ENCODE measurements around the gene LRRC57. TPM values are rescaled to one million over a fixed set of nuclear protein-coding genes. Genes with fewer than 3 reads are reported as not detected.

The LRRC57 gene
- total RNA-seq, 1 donor, result 16.3 TPM

DNA sequence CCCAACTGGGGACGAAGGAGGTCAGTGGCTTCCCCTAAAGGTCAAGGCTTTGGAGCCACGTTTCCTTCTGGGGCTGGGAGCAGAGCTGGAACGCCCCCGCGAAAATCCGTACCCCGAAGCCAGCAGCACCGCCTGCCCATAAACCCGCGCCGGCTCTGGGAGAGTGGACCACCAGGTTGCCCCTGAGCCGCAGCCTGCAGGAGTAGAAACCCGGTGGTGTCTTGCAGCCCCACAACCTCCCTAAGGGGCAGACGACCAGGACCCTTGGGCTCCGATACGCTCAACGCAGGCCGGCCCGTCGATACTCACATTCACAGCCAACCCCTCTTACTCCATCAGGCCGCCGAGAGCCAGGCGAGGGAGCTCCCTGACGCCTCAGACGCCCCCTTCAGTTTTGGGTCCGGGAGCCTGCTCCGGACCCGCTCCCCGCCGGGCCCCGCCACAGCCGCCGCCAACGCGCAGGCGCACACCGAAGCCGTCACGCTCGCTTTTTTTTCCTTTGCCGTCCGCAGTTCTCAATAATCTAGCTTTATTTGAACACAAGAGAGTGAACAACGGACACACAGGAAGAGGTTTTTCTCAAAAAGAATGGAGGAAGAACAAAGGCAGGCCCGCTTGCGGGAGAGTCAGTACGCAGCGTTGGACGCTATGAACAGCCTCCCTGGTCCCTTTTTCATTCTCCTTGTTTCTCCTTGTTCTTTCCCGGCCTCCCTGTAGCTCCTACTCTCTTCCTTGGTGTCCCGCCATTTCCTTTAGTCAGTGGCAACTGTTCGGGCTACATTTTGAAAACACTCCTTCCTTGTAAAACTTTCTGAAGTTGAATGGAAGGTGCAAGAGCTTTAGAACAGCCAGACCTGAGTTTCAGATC lies 57.7 kb downstream of the LRRC57 start, which contains the start of gene ZNF106:
ZNF106 (minus strand) TSS at position 471 of the 868 bp plus-strand sequence. CDS start 18,852 bp downstream, outside the sequence.
- Histone ChIP-seq H3K27me3 (ENCODE audit: insufficient read depth, low read length) (no peaks in the 10 kb centered on the region), H3K4me1 (ENCODE audit: insufficient read depth, low read length) (peaks cover 12% of the 10 kb centered on the region), H3K4me2 (ENCODE audit: insufficient read depth, low read length) (peak within 1 kb of the TSS; percentile 97), H3K36me3 (ENCODE audit: insufficient read depth, low read length) (no peaks in the 10 kb centered on the region), H3K4me3 (ENCODE audit: insufficient read depth, low read length) (peak within 1 kb of the TSS; percentile 93), H3K9me3 (ENCODE audit: low read depth, low read length) (no peaks in the 10 kb centered on the region), H3K27ac (ENCODE audit: low read depth, low read length) (peak within 1 kb of the TSS; percentile 100), H2AFZ (ENCODE audit: low read length) (peak within 1 kb of the TSS; percentile 97), H4K20me1 (ENCODE audit: insufficient read depth, low read length) (peaks cover 11% of the 10 kb centered on the region), H3K79me2 (ENCODE audit: insufficient read depth, low read length) (peaks cover 54% of the 10 kb centered on the region)
- TF ChIP-seq, protein P1, sequence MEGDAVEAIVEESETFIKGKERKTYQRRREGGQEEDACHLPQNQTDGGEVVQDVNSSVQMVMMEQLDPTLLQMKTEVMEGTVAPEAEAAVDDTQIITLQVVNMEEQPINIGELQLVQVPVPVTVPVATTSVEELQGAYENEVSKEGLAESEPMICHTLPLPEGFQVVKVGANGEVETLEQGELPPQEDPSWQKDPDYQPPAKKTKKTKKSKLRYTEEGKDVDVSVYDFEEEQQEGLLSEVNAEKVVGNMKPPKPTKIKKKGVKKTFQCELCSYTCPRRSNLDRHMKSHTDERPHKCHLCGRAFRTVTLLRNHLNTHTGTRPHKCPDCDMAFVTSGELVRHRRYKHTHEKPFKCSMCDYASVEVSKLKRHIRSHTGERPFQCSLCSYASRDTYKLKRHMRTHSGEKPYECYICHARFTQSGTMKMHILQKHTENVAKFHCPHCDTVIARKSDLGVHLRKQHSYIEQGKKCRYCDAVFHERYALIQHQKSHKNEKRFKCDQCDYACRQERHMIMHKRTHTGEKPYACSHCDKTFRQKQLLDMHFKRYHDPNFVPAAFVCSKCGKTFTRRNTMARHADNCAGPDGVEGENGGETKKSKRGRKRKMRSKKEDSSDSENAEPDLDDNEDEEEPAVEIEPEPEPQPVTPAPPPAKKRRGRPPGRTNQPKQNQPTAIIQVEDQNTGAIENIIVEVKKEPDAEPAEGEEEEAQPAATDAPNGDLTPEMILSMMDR (IDR thresholded peaks at IDR 0.05; ENCODE audit: extremely low read depth, low read depth, low read length), result no peak
- peak; percentile 96 for DNase-seq (ENCODE audit: insufficient read length, low spot score, missing footprints)

DNA sequence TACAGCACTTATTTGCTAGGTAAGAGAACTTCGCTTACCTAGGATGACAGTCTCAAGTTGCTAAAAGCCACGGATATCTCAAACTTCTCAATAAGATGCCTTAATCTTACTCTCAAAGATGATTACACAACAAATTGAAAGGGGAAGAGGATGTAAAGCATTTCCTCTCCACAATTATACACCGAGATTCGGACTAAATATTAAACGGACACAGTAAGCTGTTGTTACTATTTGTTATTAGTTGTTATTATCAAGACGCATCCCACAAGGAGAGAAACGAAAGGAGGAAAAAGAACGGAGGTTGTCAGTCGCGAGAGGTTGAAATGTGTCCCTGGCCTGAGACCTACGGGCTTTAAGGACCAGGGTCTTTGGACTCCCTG lies 58.3 kb downstream of the LRRC57 start:
- Histone ChIP-seq H3K79me2 (ENCODE audit: insufficient read depth, low read length) (peaks cover 57% of the 10 kb centered on the region), H3K4me2 (ENCODE audit: insufficient read depth, low read length) (peak overlapping the region; percentile 97), H3K4me3 (ENCODE audit: insufficient read depth, low read length) (peak overlapping the region; percentile 93), H3K27me3 (ENCODE audit: insufficient read depth, low read length) (no peaks in the 10 kb centered on the region), H3K36me3 (ENCODE audit: insufficient read depth, low read length) (no peaks in the 10 kb centered on the region), H4K20me1 (ENCODE audit: insufficient read depth, low read length) (peaks cover 13% of the 10 kb centered on the region), H3K4me1 (ENCODE audit: insufficient read depth, low read length) (peaks cover 11% of the 10 kb centered on the region), H3K27ac (ENCODE audit: low read depth, low read length) (peak overlapping the region; percentile 100), H2AFZ (ENCODE audit: low read length) (peak overlapping the region; percentile 93), H3K9me3 (ENCODE audit: low read depth, low read length) (no peaks in the 10 kb centered on the region)
- DNase-seq (ENCODE audit: insufficient read length, low spot score, missing footprints), result peak; percentile 78
- TF ChIP-seq, protein P1 (IDR thresholded peaks at IDR 0.05; ENCODE audit: extremely low read depth, low read depth, low read length), result no peak

Other genes with a start within 250 kb of the LRRC57 start
- 1.1 and 3.2 TPM in 2 replicates for gene CAPN3, start 189.3 kb downstream of the LRRC57 start, total RNA-seq
- gene ZNF106, start 57.7 kb downstream of the LRRC57 start, total RNA-seq, result 89.0 and 94.6 TPM in 2 replicates
- 81.4 and 87.5 TPM in 2 replicates for gene SNAP23, start 53.2 kb downstream of the LRRC57 start, total RNA-seq
- gene HAUS2, start within 50 bp of the LRRC57 start, total RNA-seq, result 18.5 and 20.6 TPM in 2 replicates
- gene STARD9, start 26.8 kb upstream of the LRRC57 start, total RNA-seq, result 9.4 and 13.0 TPM in 2 replicates
- 7.6 and 9.7 TPM in 2 replicates for gene CDAN1, start 188.3 kb upstream of the LRRC57 start, total RNA-seq